GM21723 (cell line): Measurements from ENCODE around the gene NHLH2.

Experiments used
- ATAC-seq: cut with Tn5 transposase; IDR thresholded peaks from one replicate; pipeline ENCODE4 v1.9.1; 2021; ENCODE audit warnings: mild to moderate bottlenecking, moderate library complexity; ENCODE audit not compliant: unreplicated experiment

NHLH2 gene

DNA sequence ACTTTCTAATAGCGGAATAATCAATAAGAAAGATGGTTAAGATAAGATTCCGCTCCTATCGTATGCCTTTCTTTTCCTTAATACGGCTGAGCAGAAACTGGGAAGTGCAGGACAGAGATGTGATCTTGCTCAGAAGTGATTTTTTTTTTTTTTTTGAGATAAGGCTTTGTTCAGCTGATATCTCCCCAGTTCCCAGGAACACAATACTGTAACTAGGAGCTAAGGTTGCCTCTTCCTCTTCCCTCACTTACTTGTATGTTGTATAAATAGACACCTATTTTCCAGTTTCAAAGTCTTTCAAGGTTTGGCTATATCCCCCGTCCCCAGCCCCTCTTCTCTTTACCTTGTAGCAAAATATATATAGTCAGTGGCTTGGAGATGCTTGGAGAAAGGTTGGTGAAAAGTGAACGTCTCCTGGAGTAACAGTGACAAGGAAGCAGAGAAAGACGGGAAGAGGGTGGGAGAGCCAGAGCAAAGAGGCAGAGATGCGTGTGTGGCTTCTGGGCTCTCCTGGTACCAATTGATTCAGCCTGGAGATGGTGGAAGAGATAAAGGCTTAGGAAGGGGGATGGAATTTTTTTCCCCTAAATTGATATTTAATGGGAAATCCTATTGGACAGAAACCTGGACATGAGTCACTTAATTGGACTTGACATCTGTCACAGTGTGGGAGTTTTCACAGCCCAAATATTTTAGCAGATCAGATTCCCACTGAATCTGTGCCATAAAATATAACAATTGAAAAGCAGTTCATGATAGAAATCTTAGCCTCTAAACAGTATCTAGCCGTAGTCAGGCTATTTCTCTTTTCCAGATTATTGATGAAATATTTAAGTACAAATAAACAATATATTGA is at the start of gene NHLH2:
Gene NHLH2, minus strand, starts transcription at position 522 of the 856 bp plus-strand sequence. CDS start 2,754 bp downstream, outside the sequence.
- ATAC-seq: no peak

- ATAC-seq: no peak
Measured at GRCh38 chr1:115890580-115890979, 49.7 kb upstream of the NHLH2 start.

DNA sequence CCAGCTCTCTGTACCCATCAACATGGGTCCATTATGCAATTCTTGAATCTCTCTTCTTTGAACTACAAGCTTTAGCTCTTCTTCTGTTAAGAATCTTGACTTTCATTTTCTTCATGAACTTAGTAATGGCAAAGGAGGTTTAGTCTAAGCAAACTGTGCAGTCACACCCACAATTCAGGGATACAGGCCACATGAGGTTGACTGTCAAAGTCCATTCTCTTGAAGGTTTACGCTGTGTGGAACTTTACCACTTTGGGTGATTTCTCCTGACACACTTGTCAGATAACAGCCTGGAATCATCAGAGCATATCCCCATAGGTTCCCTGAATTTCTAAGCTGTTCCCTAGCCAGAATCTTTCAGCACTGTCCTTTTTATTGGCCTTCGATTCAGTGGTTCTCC is 48.0 kb upstream of the NHLH2 start:
- no peak for ATAC-seq

GRCh38 chr1:115882913-115883902 is 42.3 kb upstream of the NHLH2 start:
- ATAC-seq: no peak

GRCh38 chr1:115880981-115881672 is 40.2 kb upstream of the NHLH2 start:
- no peak for ATAC-seq

GRCh38 chr1:115879977-115880376 is 39.1 kb upstream of the NHLH2 start:
- ATAC-seq: no peak

DNA sequence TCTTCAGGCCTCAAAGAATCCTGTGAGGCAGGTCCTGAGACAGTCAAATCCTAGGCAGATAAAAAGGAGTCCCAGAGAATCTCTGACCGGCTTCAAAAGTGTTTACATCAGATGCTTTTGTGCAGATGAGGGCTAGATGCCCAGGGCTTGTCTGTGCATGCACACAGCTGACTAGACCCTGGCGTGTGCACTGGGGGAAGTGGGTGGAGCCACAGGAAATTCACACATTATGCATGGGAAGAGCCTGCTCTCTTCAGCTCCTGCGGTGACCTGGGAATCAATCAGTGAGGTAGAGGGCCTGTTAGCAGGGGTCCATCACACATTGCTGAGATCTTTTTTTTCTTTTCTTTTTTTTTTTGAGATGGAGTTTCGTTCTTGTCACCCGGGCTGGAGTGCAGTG is 36.6 kb upstream of the NHLH2 start:
- ATAC-seq: no peak

- no peak for ATAC-seq
Measured at GRCh38 chr1:115874904-115875303, 34.0 kb upstream of the NHLH2 start.

DNA sequence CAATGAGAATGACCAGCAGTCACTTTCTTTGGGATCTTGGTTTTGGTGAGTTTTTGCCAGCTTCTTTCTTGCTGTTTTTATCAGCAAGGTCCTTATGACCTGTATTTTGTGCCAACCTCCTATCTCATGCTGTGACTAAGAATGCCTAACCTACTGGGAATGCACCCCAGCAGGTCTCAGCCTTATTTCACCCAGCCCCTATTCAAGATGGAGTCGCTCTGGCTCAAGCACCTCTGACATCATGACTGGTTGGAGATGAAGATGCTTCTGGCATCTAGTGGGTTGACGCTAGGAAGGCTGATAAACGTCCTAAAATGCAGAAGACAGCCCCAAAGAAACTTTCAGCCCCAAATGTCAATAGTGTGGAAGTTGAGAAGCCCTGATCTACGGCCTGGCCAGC is 33.6 kb upstream of the NHLH2 start:
- no peak for ATAC-seq

DNA sequence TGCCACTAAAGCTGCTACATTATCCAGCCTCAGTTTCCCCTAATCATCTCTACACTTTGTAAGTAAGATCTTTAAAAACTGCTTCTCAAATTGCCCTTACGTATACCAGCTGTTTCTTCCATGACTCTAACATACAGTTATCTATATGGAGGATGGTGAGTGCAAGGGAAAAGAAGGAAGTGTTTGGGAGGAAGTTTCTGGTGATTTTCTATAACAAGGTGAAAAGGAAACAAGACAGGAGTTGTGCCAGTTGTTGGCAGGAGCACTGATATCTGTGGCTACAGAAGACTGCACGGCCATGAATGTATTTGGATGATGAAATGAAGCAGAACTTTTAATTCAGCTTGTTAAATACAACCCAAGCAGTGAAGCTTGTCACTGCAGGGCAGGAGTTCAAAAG is 32.3 kb upstream of the NHLH2 start:
- ATAC-seq: no peak

DNA sequence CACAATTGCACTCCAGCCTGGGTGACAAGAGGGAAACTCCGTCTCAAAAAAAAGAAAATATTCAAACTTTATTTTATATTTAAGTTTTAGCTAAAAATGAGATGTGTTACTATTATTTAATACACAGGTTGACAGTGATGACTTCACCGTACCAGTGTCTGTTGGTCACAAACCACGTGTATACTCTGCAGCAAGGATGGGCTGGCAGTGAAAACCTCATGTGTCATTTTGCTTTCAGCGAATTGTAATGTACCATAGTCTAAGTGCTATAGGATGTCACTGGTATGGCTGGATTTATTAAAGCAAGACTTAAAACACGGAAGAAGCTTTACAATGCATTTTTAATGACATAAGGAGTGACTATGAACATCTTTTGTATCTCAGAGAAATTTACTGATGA is 28.1 kb upstream of the NHLH2 start:
- no peak for ATAC-seq

- ATAC-seq: no peak
Measured at GRCh38 chr1:115867216-115867615, 26.3 kb upstream of the NHLH2 start.

DNA sequence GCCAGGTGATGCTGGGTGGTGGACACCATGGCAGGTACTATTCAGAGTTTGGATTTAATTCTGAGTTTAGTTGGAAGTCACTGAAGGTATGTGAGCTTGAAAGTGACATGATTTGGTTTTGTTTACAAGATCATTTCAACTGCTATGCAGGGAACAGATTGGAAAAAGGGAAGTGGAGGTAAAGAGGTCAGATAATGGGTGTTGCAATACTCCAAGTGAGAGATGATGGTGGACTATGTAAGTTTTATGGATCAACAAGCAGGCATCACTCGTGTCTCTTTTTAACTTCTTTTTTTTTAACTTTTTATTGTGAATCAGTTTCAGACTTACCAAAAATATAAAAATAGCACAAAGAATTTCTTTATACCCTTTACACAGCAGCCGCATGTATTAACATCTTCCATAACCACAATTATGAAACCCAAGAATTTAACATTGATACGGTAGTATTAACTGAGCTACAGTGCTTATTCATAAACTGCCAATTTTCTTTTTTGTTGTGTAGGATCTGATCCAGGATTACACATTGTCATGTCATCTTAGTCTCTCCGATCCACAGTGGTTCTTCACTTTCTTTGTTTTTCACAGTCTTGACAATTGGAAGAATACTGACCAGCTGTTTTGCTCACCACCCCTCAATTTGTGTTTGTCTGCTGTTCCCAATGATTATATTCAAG is 24.9 kb upstream of the NHLH2 start:
- no peak for ATAC-seq

DNA sequence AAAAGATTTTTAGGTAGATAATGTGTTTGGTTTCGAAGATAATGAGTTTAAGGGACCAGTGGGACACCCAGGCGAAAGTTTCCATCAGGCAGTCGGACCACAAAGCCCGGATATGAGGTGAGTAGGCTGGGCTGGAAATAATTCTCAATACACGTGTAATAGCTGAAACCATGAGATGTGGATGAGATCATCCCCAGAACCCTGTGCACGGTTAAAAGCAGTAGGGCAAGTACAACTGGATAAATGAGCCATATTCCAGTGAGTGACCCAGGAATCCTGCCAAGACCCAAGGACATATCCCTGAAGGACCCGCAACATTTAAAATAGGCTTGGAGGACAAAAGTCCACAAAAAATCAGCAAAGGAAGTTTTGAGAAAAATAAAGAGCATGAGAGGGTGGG is 21.5 kb upstream of the NHLH2 start:
- ATAC-seq: no peak

DNA sequence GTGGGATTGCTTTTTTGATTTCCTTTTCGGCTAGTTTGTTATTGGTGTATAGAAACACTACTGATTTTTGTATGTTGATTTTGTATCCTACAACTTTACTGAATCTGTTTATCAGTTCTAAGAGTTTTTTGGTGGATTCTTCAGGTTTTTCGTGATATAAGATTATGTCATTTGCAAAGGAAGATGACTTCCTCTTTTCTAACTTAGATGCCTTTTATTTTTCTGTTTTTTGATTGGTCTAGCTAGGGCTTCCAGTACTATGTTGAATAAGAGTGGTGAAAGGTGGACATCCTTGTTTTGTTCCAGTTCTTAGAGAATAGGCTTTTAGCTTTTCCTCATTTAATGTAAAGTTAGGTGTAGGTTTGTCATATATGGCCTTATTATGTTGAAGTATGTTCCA is 13.1 kb upstream of the NHLH2 start:
- no peak for ATAC-seq

DNA sequence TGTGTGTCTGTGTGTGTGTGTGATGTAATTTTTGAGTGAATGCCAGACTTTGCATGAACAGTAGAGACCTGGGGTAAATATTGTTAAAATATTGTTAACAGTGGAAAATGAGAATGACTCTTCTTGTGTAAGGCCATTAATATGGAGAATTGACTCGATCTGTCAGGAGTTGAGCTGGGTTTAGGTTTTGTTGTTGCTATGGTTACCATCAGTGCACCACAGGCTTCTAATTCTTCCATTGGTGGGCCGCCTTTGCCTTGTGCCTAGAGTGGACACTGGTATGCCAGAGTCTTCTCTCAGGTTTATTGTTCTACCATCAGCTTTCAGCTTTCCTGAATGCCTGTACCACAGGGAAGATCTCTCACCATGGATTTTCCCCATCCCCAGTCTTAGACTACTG is 10.0 kb upstream of the NHLH2 start:
- no peak for ATAC-seq

DNA sequence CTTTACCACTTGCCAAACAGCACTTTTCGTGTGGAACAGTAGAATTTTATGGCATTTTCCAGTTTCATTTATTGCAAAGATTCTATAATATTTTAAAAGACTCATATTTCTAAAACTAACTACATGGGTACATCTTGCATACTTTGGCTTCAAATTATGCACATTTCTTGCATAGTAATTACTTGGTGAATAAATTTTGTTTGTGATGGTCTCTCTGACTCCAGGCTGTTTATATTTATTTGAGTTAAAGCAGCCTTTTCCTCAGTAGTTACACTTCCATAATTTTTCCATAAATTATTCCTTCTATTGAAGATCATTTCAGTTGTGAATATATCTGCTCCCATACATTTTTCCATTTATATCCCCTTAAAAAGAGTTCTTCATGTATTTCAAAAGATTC is 6.9 kb upstream of the NHLH2 start:
- ATAC-seq: no peak

DNA sequence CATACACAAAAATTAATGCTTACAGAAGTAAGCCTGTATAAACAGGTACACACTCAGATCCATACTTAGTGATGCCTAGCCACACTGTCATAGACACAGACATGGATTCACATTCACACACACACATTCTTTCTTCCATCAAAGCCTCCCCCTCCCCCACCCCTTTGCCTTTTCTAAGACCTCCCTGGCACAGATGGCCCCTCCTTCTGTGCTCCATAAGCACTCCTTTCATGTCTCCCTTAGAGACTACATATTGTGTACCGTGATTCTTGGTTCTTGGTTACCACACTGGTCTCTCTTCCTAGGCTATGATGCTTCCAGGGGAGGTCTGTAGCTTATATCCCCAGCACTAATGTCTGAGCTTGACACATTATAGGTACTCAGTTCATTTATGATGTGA is 2.0 kb upstream of the NHLH2 start:
- no peak for ATAC-seq

GRCh38 chr1:115839679-115840237 is 1.2 kb downstream of the NHLH2 start:
- no peak for ATAC-seq

DNA sequence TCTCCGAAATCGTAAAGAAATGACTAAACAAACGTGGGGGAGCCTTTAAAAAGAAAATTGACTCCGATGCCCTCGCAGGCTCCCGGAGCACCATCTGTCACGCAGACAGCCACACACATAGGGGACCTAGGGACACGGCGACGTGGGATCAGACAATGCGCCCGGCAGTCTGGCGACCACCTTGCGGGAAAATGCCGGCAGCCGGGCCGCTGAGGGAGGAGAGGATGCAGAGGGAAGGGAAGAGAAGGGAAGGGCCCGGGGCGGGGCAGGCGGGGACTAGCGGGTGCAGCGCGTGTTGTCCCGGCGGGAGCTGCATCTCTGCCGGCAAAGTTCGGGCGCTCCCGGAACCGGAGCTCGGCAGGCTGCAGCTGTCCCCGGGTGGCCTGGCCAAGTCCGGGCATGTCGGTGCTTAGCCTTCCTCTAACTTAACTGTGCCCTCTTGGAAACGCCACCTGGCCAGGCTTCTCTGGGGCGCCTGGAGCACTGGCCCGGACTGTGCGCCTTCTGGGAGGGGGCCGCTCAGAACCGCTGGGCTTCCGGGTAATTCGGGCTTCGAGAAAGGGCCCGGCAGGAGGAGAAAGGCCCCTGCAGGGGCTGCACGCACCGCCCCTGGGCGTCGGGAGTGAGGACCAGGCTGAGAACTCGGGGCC is 1.8 kb downstream of the NHLH2 start:
- no peak for ATAC-seq
